ENCODE data around the gene DICER1. TPM values are rescaled to one million over a fixed set of nuclear protein-coding genes. Genes with fewer than 3 reads are reported as not detected.

DICER1 gene
- polyA plus RNA-seq, 3 donors: 53.5 to 58.4 (median 57.1) TPM

GRCh38 chr14:95097385-95097784 is 59.9 kb downstream of the DICER1 start:
- no peak for DNase-seq (ENCODE audit: low read depth in 3 of 3, low spot score in 2 of 3)

GRCh38 chr14:95096476-95096875 is 60.9 kb downstream of the DICER1 start:
- DNase-seq (ENCODE audit: low read depth in 3 of 3, low spot score in 2 of 3): no peak

- no peak for DNase-seq (ENCODE audit: low read depth in 3 of 3, low spot score in 2 of 3)
These were observed 61.3 kb downstream of the DICER1 start for GRCh38 chr14:95095996-95096395.

GRCh38 chr14:95092723-95093122 is 64.6 kb downstream of the DICER1 start:
- DNase-seq (ENCODE audit: low read depth in 3 of 3, low spot score in 2 of 3): no peak

GRCh38 chr14:95091581-95091980 is 65.7 kb downstream of the DICER1 start:
- no peak for DNase-seq (ENCODE audit: low read depth in 3 of 3, low spot score in 2 of 3)

- DNase-seq (ENCODE audit: low read depth in 3 of 3, low spot score in 2 of 3): no peak
These were observed 68.7 kb downstream of the DICER1 start for GRCh38 chr14:95088665-95089064.

- no peak for DNase-seq (ENCODE audit: low read depth in 3 of 3, low spot score in 2 of 3)
These were observed 69.7 kb downstream of the DICER1 start for GRCh38 chr14:95087619-95088018.

- no peak for DNase-seq (ENCODE audit: low read depth in 3 of 3, low spot score in 2 of 3)
These were observed 72.0 kb downstream of the DICER1 start for GRCh38 chr14:95085321-95085720.

- DNase-seq (ENCODE audit: low read depth in 3 of 3, low spot score in 2 of 3): no peak
These were observed 78.5 kb downstream of the DICER1 start for GRCh38 chr14:95078867-95079266.

GRCh38 chr14:95077345-95077744 is 80.0 kb downstream of the DICER1 start:
- no peak for DNase-seq (ENCODE audit: low read depth in 3 of 3, low spot score in 2 of 3)

- DNase-seq (ENCODE audit: low read depth in 3 of 3, low spot score in 2 of 3): no peak
These were observed 81.5 kb downstream of the DICER1 start for GRCh38 chr14:95075789-95076188.

- DNase-seq (ENCODE audit: low read depth in 3 of 3, low spot score in 2 of 3): no peak
These were observed 83.4 kb downstream of the DICER1 start for GRCh38 chr14:95073947-95074346.

- DNase-seq (ENCODE audit: low read depth in 3 of 3, low spot score in 2 of 3): no peak
These were observed 84.9 kb downstream of the DICER1 start for GRCh38 chr14:95072310-95072905.

GRCh38 chr14:95071649-95072280 is 85.6 kb downstream of the DICER1 start:
- DNase-seq (ENCODE audit: low read depth in 3 of 3, low spot score in 2 of 3): no peak

- no peak for DNase-seq (ENCODE audit: low read depth in 3 of 3, low spot score in 2 of 3)
These were observed 86.4 kb downstream of the DICER1 start for GRCh38 chr14:95070748-95071435.

- no peak for DNase-seq (ENCODE audit: low read depth in 3 of 3, low spot score in 2 of 3)
These were observed 87.8 kb downstream of the DICER1 start for GRCh38 chr14:95069547-95069946.

- DNase-seq (ENCODE audit: low read depth in 3 of 3, low spot score in 2 of 3): no peak
These were observed 88.3 kb downstream of the DICER1 start for GRCh38 chr14:95069018-95069417.

- no peak for DNase-seq (ENCODE audit: low read depth in 3 of 3, low spot score in 2 of 3)
These were observed 88.8 kb downstream of the DICER1 start for GRCh38 chr14:95068521-95068920.

- DNase-seq (ENCODE audit: low read depth in 3 of 3, low spot score in 2 of 3): no peak
These were observed 89.2 kb downstream of the DICER1 start for GRCh38 chr14:95068080-95068479.

- no peak for DNase-seq (ENCODE audit: low read depth in 3 of 3, low spot score in 2 of 3)
These were observed 89.8 kb downstream of the DICER1 start for GRCh38 chr14:95067526-95067925.

- no peak for DNase-seq (ENCODE audit: low read depth in 3 of 3, low spot score in 2 of 3)
These were observed 90.8 kb downstream of the DICER1 start for GRCh38 chr14:95066427-95066986.

GRCh38 chr14:95065411-95065810 is 91.9 kb downstream of the DICER1 start:
- DNase-seq (ENCODE audit: low read depth in 3 of 3, low spot score in 2 of 3): no peak

Measured in right renal cortex interstitium (tissue), 3 donors.